HL-60 (cell line): ENCODE results near the gene DNM3.

ENCODE experiments used
- CTCF ChIP-seq: IDR thresholded peaks from one replicate; pipeline ENCODE4 v1.5.1; 2011; ENCODE audit warnings: low read length, control low read depth, inconsistent platforms; ENCODE audit not compliant: insufficient read depth
- GABPA ChIP-seq: IDR thresholded peaks from 2 replicates; pipeline ENCODE4 v1.6.1; 2012; ENCODE audit warnings: low read depth
- POLR2AphosphoS5 ChIP-seq: IDR thresholded peaks from 2 replicates; pipeline ENCODE4 v1.6.1; 2012; ENCODE audit warnings: low read depth
- REST ChIP-seq: IDR thresholded peaks from 2 replicates; pipeline ENCODE4 v1.6.1; 2012; ENCODE audit warnings: low read depth; ENCODE audit not compliant: insufficient replicate concordance
- SPI1 ChIP-seq: IDR thresholded peaks from 2 replicates; pipeline ENCODE4 v1.6.1; 2012; ENCODE audit warnings: low read depth, mild to moderate bottlenecking, borderline replicate concordance

GRCh38 chr1:171807556-171807955, 33.7 kb upstream of the DNM3 start:
- TF ChIP-seq CTCF (no peak), POLR2AphosphoS5 (no peak), SPI1 (no peak), REST (no peak), GABPA (no peak)
